ENCODE results near the gene TFG. TPM values are rescaled to one million over a fixed set of nuclear protein-coding genes. Genes with fewer than 3 reads are reported as not detected.

The TFG gene
- polyA plus RNA-seq, 4 donors: 89.7 to 196 (median 138) TPM

DNA sequence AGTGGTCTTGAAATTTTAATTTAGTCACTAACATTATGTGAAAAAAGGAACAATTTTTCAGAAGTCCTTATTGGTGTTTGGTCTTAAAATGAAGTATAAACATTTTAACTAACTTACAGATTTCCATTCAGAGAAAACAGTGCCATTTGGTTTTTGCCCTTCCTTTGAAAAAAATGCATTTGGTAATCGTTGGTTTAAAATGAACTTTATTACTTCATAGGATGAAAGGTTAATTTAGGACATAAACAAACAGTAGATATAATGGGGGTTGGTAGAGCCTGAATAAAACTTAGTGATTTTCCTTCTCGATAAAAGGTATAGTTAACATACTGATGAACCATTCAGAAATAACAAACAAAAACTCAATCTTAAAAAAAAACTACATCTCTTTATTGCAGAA, 39.7 kb downstream of the TFG start:
- no peak overlapping the region for H3K27ac ChIP-seq (ENCODE audit: low read depth in 1 of 3, low read length in 2 of 3)
- H3K4me3 ChIP-seq (ENCODE audit: low read depth in 1 of 3, low read length in 3 of 3): no peak overlapping the region
- H3K9me3 ChIP-seq (ENCODE audit: control insufficient read depth in 2 of 2, insufficient read depth in 1 of 2, low read depth in 1 of 2, low read length in 1 of 2): no peaks in the 10 kb centered on the region
- H3K27me3 ChIP-seq (ENCODE audit: control insufficient read depth in 3 of 3, insufficient read depth in 3 of 3, low read length in 3 of 3): no peaks in the 10 kb centered on the region
- no peaks in the 10 kb centered on the region for H3K4me1 ChIP-seq (ENCODE audit: control insufficient read depth in 3 of 3, insufficient read depth in 2 of 3, low read depth in 1 of 3, low read length in 2 of 3)
- FAIRE-seq (no peak), DNase-seq (no peak)
- peaks cover 3 to 16% (median 11%) of the 10 kb centered on the region in 3 donors for H3K36me3 ChIP-seq (ENCODE audit: control insufficient read depth in 3 of 3, insufficient read depth in 2 of 3, low read depth in 1 of 3, low read length in 3 of 3)
- WGBS, 3 donors: 24 to 49% (median 30%) methylated on average over 2 of the region's 2 CpGs

DNA sequence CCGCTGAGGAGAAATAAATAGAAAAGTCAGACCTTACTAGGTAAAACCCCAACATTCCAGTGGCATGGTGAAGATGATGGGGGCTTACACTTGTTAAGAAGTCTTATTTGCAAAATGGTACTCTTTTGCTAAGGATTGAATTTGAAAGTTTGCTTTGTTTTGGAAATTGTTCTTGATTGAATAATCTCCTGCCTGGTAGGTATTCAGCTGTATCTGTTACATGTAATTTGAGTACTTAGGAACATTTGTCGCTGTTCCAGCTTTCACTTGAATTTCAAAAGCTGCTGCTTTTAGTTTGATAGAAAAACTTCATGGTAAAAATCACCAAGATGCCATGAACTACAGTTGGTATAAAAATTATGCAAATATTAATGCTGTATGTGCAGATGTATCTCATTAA, 44.6 kb downstream of the TFG start:
- no peak for FAIRE-seq
- Histone ChIP-seq H3K36me3 (ENCODE audit: control insufficient read depth in 3 of 3, insufficient read depth in 2 of 3, low read depth in 1 of 3, low read length in 3 of 3) (peaks cover 0 to 7% (median 3%) of the 10 kb centered on the region in 3 donors), H3K27me3 (ENCODE audit: control insufficient read depth in 3 of 3, insufficient read depth in 3 of 3, low read length in 3 of 3) (no peaks in the 10 kb centered on the region)

DNA sequence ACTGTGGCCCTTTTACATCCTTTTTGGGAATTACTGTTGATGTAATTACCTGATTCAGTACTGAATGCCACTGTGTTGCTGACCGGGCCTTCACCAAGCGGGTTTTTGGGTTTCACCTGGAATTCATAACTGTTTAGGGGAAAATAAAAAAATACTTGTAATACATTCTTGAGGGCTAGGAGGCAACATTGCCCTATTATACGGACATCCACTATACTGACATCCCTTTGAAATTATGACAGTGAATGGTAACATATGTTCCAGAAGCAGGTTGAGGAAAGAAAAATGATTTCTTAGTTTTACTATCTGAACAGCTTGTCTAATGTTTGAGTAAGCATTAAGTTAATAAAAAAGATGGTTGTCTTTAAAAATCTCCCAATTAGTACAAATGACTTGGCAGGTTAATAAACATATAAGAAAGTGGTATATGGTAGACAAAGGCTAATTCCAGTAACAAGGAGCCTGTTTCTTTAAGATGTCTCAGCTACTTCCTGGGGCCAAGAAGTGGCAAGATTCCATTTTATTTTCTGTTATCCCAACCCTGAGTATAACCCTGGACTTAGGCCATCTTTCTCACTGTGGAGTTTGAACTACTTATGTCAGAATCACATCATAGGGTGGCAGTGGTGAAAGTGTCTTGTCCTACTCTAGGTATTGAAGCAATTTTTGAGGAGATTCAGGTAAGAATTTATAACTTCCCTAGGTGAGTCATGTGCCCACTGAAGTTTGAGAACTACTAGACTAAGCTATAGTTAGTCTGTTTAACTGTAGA, 45.5 kb downstream of the TFG start:
- no peaks in the 10 kb centered on the region for H3K4me1 ChIP-seq (ENCODE audit: control insufficient read depth in 3 of 3, insufficient read depth in 2 of 3, low read depth in 1 of 3, low read length in 2 of 3)
- WGBS, 3 donors: 74 to 95% (median 76%) methylated on average over 3 of the region's 3 CpGs
- DNase-seq (peak; percentile 13 to 24), FAIRE-seq (no peak)
- H3K27me3 ChIP-seq (ENCODE audit: control insufficient read depth in 3 of 3, insufficient read depth in 3 of 3, low read length in 3 of 3): no peaks in the 10 kb centered on the region
- no peak overlapping the region for H3K4me3 ChIP-seq (ENCODE audit: low read depth in 1 of 3, low read length in 3 of 3)
- H3K27ac ChIP-seq (ENCODE audit: low read depth in 1 of 3, low read length in 2 of 3): peak overlapping the region in 1 of 3 donors; percentile 3
- no peaks in the 10 kb centered on the region for H3K9me3 ChIP-seq (ENCODE audit: control insufficient read depth in 2 of 2, insufficient read depth in 1 of 2, low read depth in 1 of 2, low read length in 1 of 2)
- H3K36me3 ChIP-seq (ENCODE audit: control insufficient read depth in 3 of 3, insufficient read depth in 2 of 3, low read depth in 1 of 3, low read length in 3 of 3): peaks cover 0 to 7% (median 3%) of the 10 kb centered on the region in 3 donors

More for the DNA sequence above, 44.6 kb downstream of the TFG start:
- DNase-seq: no peak
- Histone ChIP-seq H3K9me3 (ENCODE audit: control insufficient read depth in 2 of 2, insufficient read depth in 1 of 2, low read depth in 1 of 2, low read length in 1 of 2) (no peaks in the 10 kb centered on the region), H3K4me1 (ENCODE audit: control insufficient read depth in 3 of 3, insufficient read depth in 2 of 3, low read depth in 1 of 3, low read length in 2 of 3) (no peaks in the 10 kb centered on the region), H3K27ac (ENCODE audit: low read depth in 1 of 3, low read length in 2 of 3) (no peak overlapping the region), H3K4me3 (ENCODE audit: low read depth in 1 of 3, low read length in 3 of 3) (no peak overlapping the region)
- WGBS, 3 donors: 91 to 98% (median 95%) methylated on average over 2 of the region's 2 CpGs

DNA sequence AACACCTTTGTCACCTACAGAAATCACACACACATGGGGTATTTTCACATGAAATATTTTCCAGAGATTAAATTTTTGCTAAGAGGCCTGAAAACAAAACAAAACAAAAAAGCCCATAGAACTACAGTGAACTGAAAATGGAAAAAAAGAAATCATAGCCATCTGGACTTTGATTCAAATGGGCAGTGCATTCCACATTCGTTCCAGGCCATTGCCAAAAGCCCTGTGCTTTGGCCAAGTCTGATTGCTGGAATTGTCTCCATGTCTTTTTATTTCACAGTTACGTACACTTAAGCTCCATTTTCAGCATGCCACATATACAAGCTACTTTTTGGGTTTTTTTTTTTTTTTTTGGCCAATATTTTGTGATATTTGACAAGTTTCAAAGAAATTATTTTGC, 47.1 kb downstream of the TFG start:
- no peak for FAIRE-seq
- peaks cover 0 to 3% (median 3%) of the 10 kb centered on the region in 3 donors for H3K36me3 ChIP-seq (ENCODE audit: control insufficient read depth in 3 of 3, insufficient read depth in 2 of 3, low read depth in 1 of 3, low read length in 3 of 3)
- no peak overlapping the region for H3K4me3 ChIP-seq (ENCODE audit: low read depth in 1 of 3, low read length in 3 of 3)
- H3K27ac ChIP-seq (ENCODE audit: low read depth in 1 of 3, low read length in 2 of 3): no peak overlapping the region
- H3K27me3 ChIP-seq (ENCODE audit: control insufficient read depth in 3 of 3, insufficient read depth in 3 of 3, low read length in 3 of 3): no peaks in the 10 kb centered on the region
- no peaks in the 10 kb centered on the region for H3K4me1 ChIP-seq (ENCODE audit: control insufficient read depth in 3 of 3, insufficient read depth in 2 of 3, low read depth in 1 of 3, low read length in 2 of 3)
- WGBS, 3 donors: 49 to 67% (median 56%) methylated on average over 2 of the region's 2 CpGs
- no peaks in the 10 kb centered on the region for H3K9me3 ChIP-seq (ENCODE audit: control insufficient read depth in 2 of 2, insufficient read depth in 1 of 2, low read depth in 1 of 2, low read length in 1 of 2)
- no peak for DNase-seq

DNA sequence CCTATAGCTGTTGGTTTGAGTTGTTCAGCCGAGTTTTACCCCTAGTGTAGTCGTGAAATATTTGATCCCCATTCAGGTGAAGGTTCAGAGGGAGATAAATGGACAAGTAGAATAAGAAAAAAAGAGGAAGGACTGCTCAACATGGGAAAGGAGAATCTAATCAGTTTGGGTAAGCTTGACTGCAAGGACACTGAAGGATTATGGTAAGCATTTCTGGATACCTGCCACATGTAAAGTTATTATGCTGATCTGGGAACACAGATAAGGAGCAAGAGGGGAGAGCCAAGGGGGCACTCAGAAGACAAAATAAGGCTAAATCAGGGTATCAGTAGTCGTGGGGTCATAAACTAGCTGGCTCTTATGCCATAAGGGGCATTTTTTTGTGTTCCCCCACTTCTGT, 49.9 kb downstream of the TFG start:
- H3K4me3 ChIP-seq (ENCODE audit: low read depth in 1 of 3, low read length in 3 of 3): no peak overlapping the region
- 32 to 58% (median 47%) methylated on average over 3 of the region's 3 CpGs for WGBS, 3 donors
- FAIRE-seq: no peak

DNA sequence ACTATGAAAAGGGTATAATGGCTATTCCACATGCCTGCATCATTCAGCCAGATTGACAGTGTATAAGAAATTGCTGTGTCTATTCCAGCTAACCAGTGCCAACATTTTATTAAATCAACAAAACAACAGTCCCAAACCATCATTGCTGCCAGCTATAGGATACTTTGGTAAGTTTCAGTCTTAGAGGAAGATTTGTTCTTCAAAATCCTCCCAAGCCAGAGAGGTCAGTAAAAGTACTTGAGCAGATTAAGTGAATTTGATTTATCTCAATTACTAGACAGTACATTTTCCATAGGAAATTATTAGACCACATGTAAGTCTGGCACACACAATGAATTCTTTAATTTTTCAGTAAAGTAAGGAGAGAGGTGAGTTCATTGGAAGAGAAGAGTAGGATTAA, 50.7 kb downstream of the TFG start:
- H3K4me3 ChIP-seq (ENCODE audit: low read depth in 1 of 3, low read length in 3 of 3): no peak overlapping the region
- no peak for DNase-seq
- H3K27ac ChIP-seq (ENCODE audit: low read depth in 1 of 3, low read length in 2 of 3): no peak overlapping the region
- H3K9me3 ChIP-seq (ENCODE audit: control insufficient read depth in 2 of 2, insufficient read depth in 1 of 2, low read depth in 1 of 2, low read length in 1 of 2): no peaks in the 10 kb centered on the region
- no peak for FAIRE-seq
- no peaks in the 10 kb centered on the region for H3K4me1 ChIP-seq (ENCODE audit: control insufficient read depth in 3 of 3, insufficient read depth in 2 of 3, low read depth in 1 of 3, low read length in 2 of 3)
- no peaks in the 10 kb centered on the region for H3K36me3 ChIP-seq (ENCODE audit: control insufficient read depth in 3 of 3, insufficient read depth in 2 of 3, low read depth in 1 of 3, low read length in 3 of 3)
- H3K27me3 ChIP-seq (ENCODE audit: control insufficient read depth in 3 of 3, insufficient read depth in 3 of 3, low read length in 3 of 3): no peaks in the 10 kb centered on the region

More for the DNA sequence above, 49.9 kb downstream of the TFG start:
- no peak for DNase-seq
- no peaks in the 10 kb centered on the region for H3K27me3 ChIP-seq (ENCODE audit: control insufficient read depth in 3 of 3, insufficient read depth in 3 of 3, low read length in 3 of 3)
- no peaks in the 10 kb centered on the region for H3K4me1 ChIP-seq (ENCODE audit: control insufficient read depth in 3 of 3, insufficient read depth in 2 of 3, low read depth in 1 of 3, low read length in 2 of 3)
- no peaks in the 10 kb centered on the region for H3K36me3 ChIP-seq (ENCODE audit: control insufficient read depth in 3 of 3, insufficient read depth in 2 of 3, low read depth in 1 of 3, low read length in 3 of 3)
- no peak overlapping the region for H3K27ac ChIP-seq (ENCODE audit: low read depth in 1 of 3, low read length in 2 of 3)
- no peaks in the 10 kb centered on the region for H3K9me3 ChIP-seq (ENCODE audit: control insufficient read depth in 2 of 2, insufficient read depth in 1 of 2, low read depth in 1 of 2, low read length in 1 of 2)

DNA sequence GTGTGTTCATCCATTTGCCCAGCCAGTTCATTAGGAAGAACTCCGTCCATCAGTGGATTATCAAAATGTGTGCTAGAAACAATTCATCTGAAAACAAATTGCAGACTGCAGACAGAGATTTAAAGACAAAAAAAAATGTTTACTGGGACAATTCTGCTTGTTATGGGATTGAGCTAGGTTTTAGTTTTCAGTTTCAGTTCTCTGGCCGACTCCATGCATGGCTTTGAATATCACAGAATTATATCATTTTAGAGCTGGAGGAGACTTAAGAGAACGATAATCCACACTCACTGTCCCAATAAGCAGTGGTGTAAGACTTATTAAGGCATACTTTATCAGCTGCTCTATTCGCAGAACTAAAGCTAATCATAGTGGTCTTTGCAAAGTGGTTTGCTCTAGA, 51.1 kb downstream of the TFG start:
- DNase-seq (no peak), FAIRE-seq (no peak)
- no peaks in the 10 kb centered on the region for H3K4me1 ChIP-seq (ENCODE audit: control insufficient read depth in 3 of 3, insufficient read depth in 2 of 3, low read depth in 1 of 3, low read length in 2 of 3)
- no peaks in the 10 kb centered on the region for H3K36me3 ChIP-seq (ENCODE audit: control insufficient read depth in 3 of 3, insufficient read depth in 2 of 3, low read depth in 1 of 3, low read length in 3 of 3)
- no peak overlapping the region for H3K4me3 ChIP-seq (ENCODE audit: low read depth in 1 of 3, low read length in 3 of 3)
- peak overlapping the region in 1 of 3 donors; percentile 11 for H3K27ac ChIP-seq (ENCODE audit: low read depth in 1 of 3, low read length in 2 of 3)
- no peaks in the 10 kb centered on the region for H3K27me3 ChIP-seq (ENCODE audit: control insufficient read depth in 3 of 3, insufficient read depth in 3 of 3, low read length in 3 of 3)
- WGBS, 3 donors: 16 to 43% (median 38%) methylated on average over 4 of the region's 4 CpGs
- no peaks in the 10 kb centered on the region for H3K9me3 ChIP-seq (ENCODE audit: control insufficient read depth in 2 of 2, insufficient read depth in 1 of 2, low read depth in 1 of 2, low read length in 1 of 2)

DNA sequence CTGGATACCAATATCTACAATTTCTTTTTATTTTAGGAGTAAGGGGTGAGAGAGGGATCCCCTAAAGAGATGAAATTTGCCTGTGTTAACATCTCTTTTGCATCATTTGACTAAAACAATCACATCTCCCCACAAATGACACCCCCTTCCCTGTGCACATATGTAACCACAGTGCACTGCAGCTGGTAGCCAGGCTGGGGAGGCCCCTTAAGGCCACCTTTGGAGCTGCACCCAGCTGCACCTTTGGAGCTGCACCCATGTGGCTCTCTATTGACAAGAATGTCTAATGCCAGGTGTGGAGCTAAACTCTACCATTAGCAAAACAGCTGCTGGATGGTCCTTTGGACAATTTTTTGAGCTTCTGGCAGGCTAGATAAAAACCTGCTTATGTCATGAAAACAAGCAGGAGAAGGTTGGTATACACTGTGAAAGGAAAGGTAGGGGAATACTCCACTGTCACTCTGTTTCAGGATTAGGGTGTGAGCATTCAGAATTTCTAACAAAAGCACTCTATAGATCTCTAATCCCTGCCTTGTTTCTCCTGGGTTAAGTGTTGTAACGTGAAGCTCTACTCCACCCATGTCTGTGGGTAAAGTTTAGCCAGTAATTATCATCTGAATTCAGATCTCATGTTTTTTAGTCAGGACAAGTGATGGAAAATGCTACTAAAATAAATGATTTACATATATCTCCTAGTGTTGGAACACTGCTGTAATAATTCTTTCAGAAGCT, 52.1 kb downstream of the TFG start:
- no peak overlapping the region for H3K4me3 ChIP-seq (ENCODE audit: low read depth in 1 of 3, low read length in 3 of 3)
- FAIRE-seq (no peak), DNase-seq (peak; percentile 23 to 36)
- H3K4me1 ChIP-seq (ENCODE audit: control insufficient read depth in 3 of 3, insufficient read depth in 2 of 3, low read depth in 1 of 3, low read length in 2 of 3): no peaks in the 10 kb centered on the region
- H3K9me3 ChIP-seq (ENCODE audit: control insufficient read depth in 2 of 2, insufficient read depth in 1 of 2, low read depth in 1 of 2, low read length in 1 of 2): no peaks in the 10 kb centered on the region
- H3K27me3 ChIP-seq (ENCODE audit: control insufficient read depth in 3 of 3, insufficient read depth in 3 of 3, low read length in 3 of 3): no peaks in the 10 kb centered on the region
- no peaks in the 10 kb centered on the region for H3K36me3 ChIP-seq (ENCODE audit: control insufficient read depth in 3 of 3, insufficient read depth in 2 of 3, low read depth in 1 of 3, low read length in 3 of 3)
- WGBS, 3 donors: 25 to 36% (median 35%) methylated on average over 1 of the region's 1 CpG
- H3K27ac ChIP-seq (ENCODE audit: low read depth in 1 of 3, low read length in 2 of 3): no peak overlapping the region

Data from small intestine (tissue), 7 donors.